ENCODE measurements around the gene RAPGEF2. TPM values are rescaled to one million over a fixed set of nuclear protein-coding genes. Genes with fewer than 3 reads are reported as not detected.
"Not testable (repeated sequence)": the region's sequence is repeated elsewhere in the genome, so short reads cannot be mapped to it uniquely, and the experiment has no call there.

The RAPGEF2 gene
- total and polyA plus RNA-seq, 4 donors = 44.4 to 116 (median 66.0) TPM

GRCh38 chr4:159369256-159369655 is 266.4 kb downstream of the RAPGEF2 start:
- H3K27me3 ChIP-seq (ENCODE audit: control insufficient read depth, insufficient read depth, low read length) = no peaks in the 10 kb centered on the region
- H3K4me1 ChIP-seq (ENCODE audit: control insufficient read depth, insufficient read depth, low read length) = no peaks in the 10 kb centered on the region
- no peak overlapping the region for H3K4me3 ChIP-seq (ENCODE audit: low read depth, low read length)
- 93% methylated on average over 7 of the region's 8 CpGs for WGBS (ENCODE audit: insufficient coverage)
- H3K9me3 ChIP-seq (ENCODE audit: control insufficient read depth, insufficient read depth, low read length) = no peaks in the 10 kb centered on the region
- no peaks in the 10 kb centered on the region for H3K36me3 ChIP-seq (ENCODE audit: control insufficient read depth, insufficient read depth, low read length)
- no peak overlapping the region for H3K27ac ChIP-seq (ENCODE audit: low read depth, low read length)
- no peak for DNase-seq (ENCODE audit: low read depth in 4 of 6, low spot score in 6 of 6)

- WGBS (ENCODE audit: insufficient coverage) = no CpG with 5 or more reads among the region's 1 CpG
- no peaks in the 10 kb centered on the region for H3K36me3 ChIP-seq (ENCODE audit: control insufficient read depth, insufficient read depth, low read length)
- DNase-seq (ENCODE audit: low read depth in 4 of 6, low spot score in 6 of 6) = no peak
- H3K27me3 ChIP-seq (ENCODE audit: control insufficient read depth, insufficient read depth, low read length) = no peaks in the 10 kb centered on the region
- H3K27ac ChIP-seq (ENCODE audit: low read depth, low read length) = no peak overlapping the region
- H3K4me3 ChIP-seq (ENCODE audit: low read depth, low read length) = no peak overlapping the region
- H3K9me3 ChIP-seq (ENCODE audit: control insufficient read depth, insufficient read depth, low read length) = no peaks in the 10 kb centered on the region
- no peaks in the 10 kb centered on the region for H3K4me1 ChIP-seq (ENCODE audit: control insufficient read depth, insufficient read depth, low read length)
Observed at GRCh38 chr4:159370286-159370685, 267.4 kb downstream of the RAPGEF2 start.

GRCh38 chr4:159374749-159375530 is 272.1 kb downstream of the RAPGEF2 start:
- Histone ChIP-seq H3K4me3 (ENCODE audit: low read depth, low read length) (no peak overlapping the region), H3K27me3 (ENCODE audit: control insufficient read depth, insufficient read depth, low read length) (no peaks in the 10 kb centered on the region), H3K4me1 (ENCODE audit: control insufficient read depth, insufficient read depth, low read length) (no peaks in the 10 kb centered on the region), H3K9me3 (ENCODE audit: control insufficient read depth, insufficient read depth, low read length) (no peaks in the 10 kb centered on the region), H3K36me3 (ENCODE audit: control insufficient read depth, insufficient read depth, low read length) (no peaks in the 10 kb centered on the region), H3K27ac (ENCODE audit: low read depth, low read length) (no peak overlapping the region)
- no peak for DNase-seq (ENCODE audit: low read depth in 4 of 6, low spot score in 6 of 6)
- WGBS (ENCODE audit: insufficient coverage) = 70% methylated on average over 2 of the region's 3 CpGs

DNA sequence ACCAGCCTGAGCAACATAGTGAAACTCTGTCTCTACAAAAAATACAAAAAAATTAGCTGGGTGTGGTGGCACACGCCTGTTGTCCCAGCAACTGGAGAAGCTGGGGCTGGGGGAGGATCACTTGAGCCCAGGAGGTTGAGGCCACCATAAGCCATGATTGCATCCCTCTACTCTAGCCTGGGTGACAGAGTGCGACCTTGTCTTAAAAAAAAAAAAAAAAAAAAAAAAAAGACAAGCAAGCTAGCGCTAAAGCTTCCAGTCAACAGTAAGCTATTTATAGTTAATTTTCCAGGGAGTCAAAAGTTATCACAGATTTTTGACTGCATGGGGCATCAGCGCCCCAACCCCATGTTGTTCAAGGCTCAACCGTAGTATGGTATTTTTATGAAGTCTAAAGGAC is 273.4 kb downstream of the RAPGEF2 start:
- H3K27me3 ChIP-seq (ENCODE audit: control insufficient read depth, insufficient read depth, low read length) = no peaks in the 10 kb centered on the region
- no peak for DNase-seq (ENCODE audit: low read depth in 4 of 6, low spot score in 6 of 6)
- no CpG with 5 or more reads among the region's 5 CpGs for WGBS (ENCODE audit: insufficient coverage)
- no peaks in the 10 kb centered on the region for H3K4me1 ChIP-seq (ENCODE audit: control insufficient read depth, insufficient read depth, low read length)
- H3K36me3 ChIP-seq (ENCODE audit: control insufficient read depth, insufficient read depth, low read length) = no peaks in the 10 kb centered on the region
- no peaks in the 10 kb centered on the region for H3K9me3 ChIP-seq (ENCODE audit: control insufficient read depth, insufficient read depth, low read length)
- no peak overlapping the region for H3K4me3 ChIP-seq (ENCODE audit: low read depth, low read length)
- H3K27ac ChIP-seq (ENCODE audit: low read depth, low read length) = no peak overlapping the region

DNA sequence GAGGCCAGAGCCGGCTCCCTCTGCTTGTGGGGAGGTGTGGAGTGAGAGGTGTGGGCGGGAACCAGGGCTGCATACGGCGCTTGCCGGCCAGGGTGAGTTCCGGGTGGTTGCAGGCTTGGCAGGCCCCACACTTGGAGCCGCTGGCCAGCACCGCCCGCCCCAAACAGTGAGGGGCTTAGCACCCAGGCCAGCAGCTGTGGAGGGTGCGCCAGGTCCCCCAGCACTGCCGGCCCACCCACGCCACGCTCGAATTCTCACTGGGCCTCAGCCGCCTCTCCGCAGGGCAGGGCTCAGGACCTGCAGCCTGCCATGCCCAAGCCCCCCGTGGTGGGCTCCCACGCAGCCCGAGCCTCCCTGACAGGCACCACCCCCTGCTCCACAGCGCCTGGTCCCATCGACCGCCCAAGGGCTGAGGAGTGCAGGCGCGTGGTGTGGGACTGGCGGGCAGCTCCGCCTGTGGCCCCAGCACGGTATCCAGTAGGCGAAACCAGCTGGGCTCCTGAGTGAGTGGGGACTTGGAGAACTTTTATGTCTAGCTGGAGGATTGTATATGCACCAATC is 275.3 kb downstream of the RAPGEF2 start:
- Histone ChIP-seq H3K27ac (ENCODE audit: low read depth, low read length) (no peak overlapping the region), H3K9me3 (ENCODE audit: control insufficient read depth, insufficient read depth, low read length) (no peaks in the 10 kb centered on the region), H3K4me1 (ENCODE audit: control insufficient read depth, insufficient read depth, low read length) (no peaks in the 10 kb centered on the region), H3K27me3 (ENCODE audit: control insufficient read depth, insufficient read depth, low read length) (no peaks in the 10 kb centered on the region), H3K4me3 (ENCODE audit: low read depth, low read length) (no peak overlapping the region), H3K36me3 (ENCODE audit: control insufficient read depth, insufficient read depth, low read length) (no peaks in the 10 kb centered on the region)
- no peak for DNase-seq (ENCODE audit: low read depth in 4 of 6, low spot score in 6 of 6)
- WGBS (ENCODE audit: insufficient coverage) = 96% methylated on average over 28 of the region's 28 CpGs

DNA sequence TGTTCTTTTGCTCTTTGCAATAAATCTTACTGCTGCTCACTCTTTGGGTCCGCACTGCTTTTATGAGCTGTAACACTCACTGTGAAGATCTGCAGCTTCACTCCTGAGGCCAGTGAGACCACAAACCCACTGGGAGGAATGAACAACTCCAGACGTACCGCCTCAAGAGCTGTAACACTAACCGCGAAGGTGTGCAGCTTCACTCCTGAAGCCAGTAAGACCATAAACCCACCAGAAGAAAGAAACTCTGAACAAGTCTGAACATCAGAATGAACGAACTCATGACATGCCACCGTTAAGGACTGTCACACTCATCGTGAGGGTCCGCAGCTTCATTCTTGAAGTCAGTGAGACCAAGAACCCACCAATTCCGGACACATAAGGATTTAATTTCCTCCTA is 276.2 kb downstream of the RAPGEF2 start:
- not testable (repeated sequence) for H3K4me1 ChIP-seq (ENCODE audit: control insufficient read depth, insufficient read depth, low read length); H3K4me3 ChIP-seq (ENCODE audit: low read depth, low read length); H3K9me3 ChIP-seq (ENCODE audit: control insufficient read depth, insufficient read depth, low read length); H3K27ac ChIP-seq (ENCODE audit: low read depth, low read length); H3K36me3 ChIP-seq (ENCODE audit: control insufficient read depth, insufficient read depth, low read length); H3K27me3 ChIP-seq (ENCODE audit: control insufficient read depth, insufficient read depth, low read length); DNase-seq (ENCODE audit: low read depth in 4 of 6, low spot score in 6 of 6)
- 95% methylated on average over 7 of the region's 10 CpGs for WGBS (ENCODE audit: insufficient coverage)

DNA sequence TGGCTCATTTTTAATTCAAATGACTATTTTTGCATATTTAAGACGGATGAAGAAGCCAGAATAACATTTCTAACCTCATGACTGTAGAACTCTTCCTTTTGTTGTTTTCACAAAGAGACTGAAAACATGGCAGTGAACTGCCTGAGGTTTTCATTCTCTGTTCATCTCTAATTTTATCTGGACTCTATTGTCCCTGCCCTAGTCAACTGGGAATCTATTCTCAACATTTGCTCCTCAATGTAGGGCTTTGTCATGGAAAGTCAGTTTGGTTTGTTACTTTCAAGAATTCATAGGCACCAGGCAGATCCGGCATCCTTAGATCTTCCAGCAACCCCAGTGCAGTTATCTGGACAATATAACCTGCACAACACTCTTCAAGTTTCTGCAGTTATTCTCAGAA is 277.0 kb downstream of the RAPGEF2 start:
- H3K36me3 ChIP-seq (ENCODE audit: control insufficient read depth, insufficient read depth, low read length) = no peaks in the 10 kb centered on the region
- H3K4me1 ChIP-seq (ENCODE audit: control insufficient read depth, insufficient read depth, low read length) = no peaks in the 10 kb centered on the region
- H3K4me3 ChIP-seq (ENCODE audit: low read depth, low read length) = no peak overlapping the region
- no peak overlapping the region for H3K27ac ChIP-seq (ENCODE audit: low read depth, low read length)
- no CpG with 5 or more reads among the region's 2 CpGs for WGBS (ENCODE audit: insufficient coverage)
- H3K9me3 ChIP-seq (ENCODE audit: control insufficient read depth, insufficient read depth, low read length) = no peaks in the 10 kb centered on the region
- no peaks in the 10 kb centered on the region for H3K27me3 ChIP-seq (ENCODE audit: control insufficient read depth, insufficient read depth, low read length)
- DNase-seq (ENCODE audit: low read depth in 4 of 6, low spot score in 6 of 6) = no peak

- DNase-seq (ENCODE audit: low read depth in 4 of 6, low spot score in 6 of 6) = peak in 2 of 6 donors; percentile 20 to 30
- 30% methylated on average over 4 of the region's 8 CpGs for WGBS (ENCODE audit: insufficient coverage)
- no peaks in the 10 kb centered on the region for H3K27me3 ChIP-seq (ENCODE audit: control insufficient read depth, insufficient read depth, low read length)
- no peaks in the 10 kb centered on the region for H3K9me3 ChIP-seq (ENCODE audit: control insufficient read depth, insufficient read depth, low read length)
- peak overlapping the region; percentile 7 for H3K4me3 ChIP-seq (ENCODE audit: low read depth, low read length)
- H3K27ac ChIP-seq (ENCODE audit: low read depth, low read length) = peak overlapping the region; percentile 19
- H3K36me3 ChIP-seq (ENCODE audit: control insufficient read depth, insufficient read depth, low read length) = no peaks in the 10 kb centered on the region
- no peaks in the 10 kb centered on the region for H3K4me1 ChIP-seq (ENCODE audit: control insufficient read depth, insufficient read depth, low read length)
Observed at GRCh38 chr4:159382856-159383561, 280.1 kb downstream of the RAPGEF2 start.

DNA sequence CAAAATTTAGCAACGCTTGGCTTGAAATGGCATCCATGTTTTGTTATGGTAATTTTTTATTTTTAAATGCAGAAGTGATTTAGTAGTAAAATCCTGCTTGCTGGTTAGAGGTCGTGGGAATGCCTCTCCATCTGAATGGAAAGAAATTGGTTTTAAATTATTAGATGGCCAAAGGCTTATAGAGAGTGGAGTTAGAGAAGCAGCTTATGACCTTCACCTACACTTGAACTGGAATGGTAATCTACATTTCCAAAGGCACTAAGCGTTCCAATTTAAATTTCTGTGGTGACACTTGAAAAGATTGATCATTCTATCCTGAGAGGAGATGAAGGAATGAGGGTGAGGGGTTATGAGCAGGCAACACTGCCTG is 280.7 kb downstream of the RAPGEF2 start:
- no CpG with 5 or more reads among the region's 3 CpGs for WGBS (ENCODE audit: insufficient coverage)
- H3K36me3 ChIP-seq (ENCODE audit: control insufficient read depth, insufficient read depth, low read length) = no peaks in the 10 kb centered on the region
- H3K27me3 ChIP-seq (ENCODE audit: control insufficient read depth, insufficient read depth, low read length) = no peaks in the 10 kb centered on the region
- no peak overlapping the region for H3K4me3 ChIP-seq (ENCODE audit: low read depth, low read length)
- no peaks in the 10 kb centered on the region for H3K4me1 ChIP-seq (ENCODE audit: control insufficient read depth, insufficient read depth, low read length)
- no peak for DNase-seq (ENCODE audit: low read depth in 4 of 6, low spot score in 6 of 6)
- H3K27ac ChIP-seq (ENCODE audit: low read depth, low read length) = no peak overlapping the region
- no peaks in the 10 kb centered on the region for H3K9me3 ChIP-seq (ENCODE audit: control insufficient read depth, insufficient read depth, low read length)

GRCh38 chr4:159384017-159384416 is 281.1 kb downstream of the RAPGEF2 start:
- no peak for DNase-seq (ENCODE audit: low read depth in 4 of 6, low spot score in 6 of 6)
- no peak overlapping the region for H3K27ac ChIP-seq (ENCODE audit: low read depth, low read length)
- no peaks in the 10 kb centered on the region for H3K9me3 ChIP-seq (ENCODE audit: control insufficient read depth, insufficient read depth, low read length)
- no peaks in the 10 kb centered on the region for H3K27me3 ChIP-seq (ENCODE audit: control insufficient read depth, insufficient read depth, low read length)
- no peaks in the 10 kb centered on the region for H3K36me3 ChIP-seq (ENCODE audit: control insufficient read depth, insufficient read depth, low read length)
- H3K4me1 ChIP-seq (ENCODE audit: control insufficient read depth, insufficient read depth, low read length) = no peaks in the 10 kb centered on the region
- no peak overlapping the region for H3K4me3 ChIP-seq (ENCODE audit: low read depth, low read length)
